K562 (cell line): ENCODE results near the gene ALK.

Experiments
- CREM ChIP-seq: IDR thresholded peaks from 2 replicates; pipeline ENCODE4 v1.6.1; 2014; ENCODE audit warnings: antibody characterized with exemption, low read depth
- E2F6 ChIP-seq, 2 experiments: IDR thresholded peaks; 2 replicates each; pipeline ENCODE4 v1.6.1; 2011; ENCODE audit warnings: borderline replicate concordance in 1 of 2, control low read depth in 1 of 2, low read depth in 1 of 2, low read length in 1 of 2, mild to moderate bottlenecking in 1 of 2, mixed read lengths in 1 of 2, moderate library complexity in 1 of 2; ENCODE audit not compliant: insufficient read depth in 1 of 2, insufficient read length in 1 of 2, poor library complexity in 1 of 2, severe bottlenecking in 1 of 2; ENCODE audit errors: extremely low read depth in 1 of 2
- EP300 ChIP-seq: IDR thresholded peaks from 2 replicates; pipeline ENCODE4 v1.6.1; 2012; ENCODE audit warnings: low read length, improper control_type of control experiment
- MAFK ChIP-seq: IDR thresholded peaks from 2 replicates; pipeline ENCODE4 v1.6.1; 2011; ENCODE audit warnings: low read length, improper control_type of control experiment
- MNT ChIP-seq, 2 experiments: fragments of 450-650 bp; conservative IDR thresholded peaks; 2 replicates each; pipeline ENCODE4 v1.6.1; 2017; ENCODE audit warnings: mild to moderate bottlenecking in 2 of 2, moderate library complexity in 2 of 2
- NR3C1 ChIP-seq: sonication (generic); formaldehyde crosslinking; IDR thresholded peaks from 2 replicates; pipeline ENCODE4 v1.8.1; 2022; ENCODE audit warnings: missing genetic modification reagents
- POLR2A ChIP-seq: fragments of 450-650 bp; conservative IDR thresholded peaks from 2 replicates; pipeline ENCODE4 v1.6.1; 2016
- POLR2AphosphoS2 ChIP-seq: IDR thresholded peaks from 2 replicates; pipeline ENCODE4 v1.6.1; 2012; ENCODE audit warnings: low read length, improper control_type of control experiment
- POLR2AphosphoS5 ChIP-seq: IDR thresholded peaks from 2 replicates; pipeline ENCODE4 v1.6.1; 2011; ENCODE audit warnings: mild to moderate bottlenecking, low read depth, low read length, moderate library complexity; ENCODE audit not compliant: control insufficient read depth, insufficient read depth
- RBM15 ChIP-seq: fragments of 200-400 bp; formaldehyde crosslinking; IDR thresholded peaks from 2 replicates; pipeline ENCODE4 v1.6.1; 2018; ENCODE audit warnings: mild to moderate bottlenecking, low read length, moderate library complexity; ENCODE audit not compliant: insufficient read depth
- ZBTB8A ChIP-seq: fragments of 450-650 bp; IDR thresholded peaks from 2 replicates; pipeline ENCODE4 v1.6.1; 2018; ENCODE audit warnings: mild to moderate bottlenecking, moderate library complexity; ENCODE audit not compliant: partially characterized antibody
- ZNF263 ChIP-seq: sonication (generic); formaldehyde crosslinking; IDR thresholded peaks from 2 replicates; pipeline ENCODE4 v1.8.0; 2022; ENCODE audit warnings: mild to moderate bottlenecking, missing genetic modification reagents, borderline replicate concordance
- ZNF589 ChIP-seq: fragments of 200-800 bp; sonication (Bioruptor generic); IDR thresholded peaks from 2 replicates; pipeline ENCODE4 v1.6.1; 2016; ENCODE audit warnings: low read depth, missing genetic modification characterization, missing compliant biosample characterization
- ZNF766 ChIP-seq: fragments of 200-800 bp; sonication (Bioruptor generic); conservative IDR thresholded peaks from 2 replicates; pipeline ENCODE4 v1.6.1; 2016; ENCODE audit warnings: missing genetic modification characterization, missing compliant biosample characterization

- TF ChIP-seq ZNF589 (CRISPR knock-in tag) (no peak), E2F6 (IDR thresholded peaks at IDR 0.05; ENCODE audit: borderline replicate concordance in 1 of 2, extremely low read depth in 1 of 2, insufficient read depth in 1 of 2, insufficient read length in 1 of 2, low read depth in 1 of 2, low read length in 1 of 2, poor library complexity in 1 of 2, severe bottlenecking in 1 of 2) (no peak), POLR2A (no peak), POLR2AphosphoS2 (no peak), ZBTB8A (no peak), ZNF263 (CRISPR knock-in tag) (no peak), RBM15 (no peak), CREM (no peak), POLR2AphosphoS5 (no peak), EP300 (no peak), NR3C1 (CRISPR knock-in tag) (no peak), MAFK (no peak), MNT (conservative IDR thresholded peaks at IDR 0.05) (no peak), ZNF766 (no peak)
Observed at GRCh38 chr2:29157131-29157530, 764.3 kb downstream of the ALK start.
